Left cardiac atrium (tissue), 4 donors: ENCODE measurements around the gene NRF1. TPM values are rescaled to one million over a fixed set of nuclear protein-coding genes. Genes with fewer than 3 reads are reported as not detected.
"Not testable (repeated sequence)": the region's sequence is repeated elsewhere in the genome, so short reads cannot be mapped to it uniquely, and the experiment has no call there.

Experiments used
- ATAC-seq, 2 donors: fragments of 200-7000 bp; cut with Tn5 transposase; one replicate each; pipeline ENCODE4 v1.9.1; 2020; ENCODE audit warnings: mild to moderate bottlenecking in 2 of 2, moderate library complexity in 2 of 2
- DNase-seq: peaks from one replicate; pipeline ENCODE4 v3.0.0-alpha.2; 2020
- intact Hi-C, 2 donors: fragments of 100-400 bp; cut with DNase I; formaldehyde crosslinking; loops; one replicate each; pipeline versions ENCODE4 v1.14.1 to v1.15.1; 2022 to 2023
- total RNA-seq, 2 donors: library from RNA; stranded (reverse); fragmentation: NEBNext Ultra II Directional; extraction: Animal tissue kit (Norgen Biotek cat#: 25700); gene quantifications; one replicate each; pipeline ENCODE4 v1.2.1, GENCODE V29; 2021
- donor health status: DM: no; HTN: yes; CAD: no.
- donor health status: DM: no; HTN: yes; CAD: no; lungs with severe emphysema.
- donor health status: DM: yes; HTN: yes; CAD: no.
- donor health status: Dilated cardiomyopathy.

Gene NRF1
- total RNA-seq, 2 donors from 2014 or later = 10.0 to 15.4 TPM

DNA sequence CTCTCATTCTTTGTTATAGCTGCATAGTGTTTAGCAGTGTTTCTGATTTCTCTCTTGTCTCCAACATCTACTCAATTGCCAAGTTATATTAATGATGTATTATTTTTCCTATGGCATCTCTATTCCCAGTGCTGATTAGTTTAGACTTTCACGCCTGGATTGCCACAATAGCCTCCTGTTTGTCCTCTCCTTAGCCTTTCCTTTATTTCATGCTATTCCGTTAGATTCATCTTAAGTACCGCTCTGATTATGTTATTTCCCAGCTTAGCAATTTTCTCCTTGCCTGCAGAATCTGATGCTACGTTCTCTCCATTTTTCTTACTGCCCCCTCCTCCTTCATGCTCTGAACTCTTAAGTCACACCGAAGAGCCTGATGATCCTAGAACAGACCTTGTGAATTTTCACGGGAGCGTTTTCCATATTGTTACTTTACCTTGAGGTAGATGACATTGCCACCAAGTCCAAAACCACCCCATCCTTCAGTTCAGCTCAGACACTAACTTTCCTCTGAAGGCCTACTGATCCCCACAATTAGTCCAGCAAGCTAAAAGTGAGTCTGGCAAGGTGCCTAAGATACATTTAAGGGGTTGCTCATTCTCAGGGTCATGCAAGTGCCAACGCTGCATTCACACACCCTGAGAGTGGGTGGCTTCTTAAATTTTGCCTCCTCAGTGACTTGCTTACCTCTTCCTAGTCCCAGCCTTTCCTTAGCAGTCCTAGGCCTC, 6.6 kb upstream of the NRF1 start:
- intact Hi-C loops = no loop called here
- ATAC-seq = no peak
- DNase-seq = no peak

DNA sequence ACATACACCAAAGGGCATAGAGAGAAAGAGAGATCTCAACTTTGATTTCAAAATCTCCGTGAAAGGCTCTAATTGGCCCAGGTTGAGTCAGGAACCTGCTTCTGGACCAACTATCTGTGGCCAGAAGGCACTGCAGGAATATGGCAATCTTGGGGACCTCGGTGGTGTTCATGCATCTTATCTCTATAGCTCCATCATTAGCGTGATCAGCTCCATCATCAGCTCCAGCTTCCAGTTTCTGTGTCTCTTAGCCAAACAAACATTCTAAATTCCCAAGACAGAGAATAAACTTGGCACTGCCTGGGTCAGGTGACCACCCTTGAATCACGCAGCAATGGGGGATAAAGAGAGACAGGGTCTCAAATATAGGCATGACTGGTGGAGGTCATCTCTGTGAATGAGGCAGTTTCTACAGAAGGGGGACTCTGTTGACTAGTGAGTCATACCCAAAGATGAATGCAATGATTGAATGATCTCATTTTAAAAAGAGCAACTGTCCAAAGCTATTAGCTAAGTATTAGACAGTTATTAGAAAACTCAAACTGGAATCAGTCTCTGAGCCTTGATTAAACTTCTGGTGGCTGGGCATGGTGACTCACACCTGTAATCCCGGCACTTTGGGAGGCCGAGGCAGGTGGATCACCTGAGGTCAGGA, 5.4 kb upstream of the NRF1 start:
- no peak for DNase-seq
- intact Hi-C loops = no loop called here
- no peak for ATAC-seq

DNA sequence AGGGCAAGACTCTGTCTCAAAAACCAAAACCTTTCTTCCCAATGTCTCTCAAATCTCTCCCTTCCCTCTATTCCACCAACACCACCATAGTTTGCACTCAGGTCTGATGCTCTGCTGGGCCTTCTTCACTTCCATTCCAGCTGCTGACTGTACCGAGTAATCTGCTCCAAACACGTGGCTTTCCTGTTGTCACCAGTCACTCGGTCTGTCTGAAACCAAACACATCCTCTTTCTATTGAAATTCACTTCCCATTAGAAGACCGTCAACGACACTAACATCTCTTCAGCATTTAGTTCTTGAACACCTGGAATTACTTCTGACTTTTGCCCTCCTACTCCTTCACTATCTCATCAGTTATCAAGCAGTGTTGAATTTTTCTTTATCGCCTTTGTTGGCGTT, 4.7 kb upstream of the NRF1 start:
- DNase-seq (no peak), ATAC-seq (no peak)
- intact Hi-C loops = no loop called here

DNA sequence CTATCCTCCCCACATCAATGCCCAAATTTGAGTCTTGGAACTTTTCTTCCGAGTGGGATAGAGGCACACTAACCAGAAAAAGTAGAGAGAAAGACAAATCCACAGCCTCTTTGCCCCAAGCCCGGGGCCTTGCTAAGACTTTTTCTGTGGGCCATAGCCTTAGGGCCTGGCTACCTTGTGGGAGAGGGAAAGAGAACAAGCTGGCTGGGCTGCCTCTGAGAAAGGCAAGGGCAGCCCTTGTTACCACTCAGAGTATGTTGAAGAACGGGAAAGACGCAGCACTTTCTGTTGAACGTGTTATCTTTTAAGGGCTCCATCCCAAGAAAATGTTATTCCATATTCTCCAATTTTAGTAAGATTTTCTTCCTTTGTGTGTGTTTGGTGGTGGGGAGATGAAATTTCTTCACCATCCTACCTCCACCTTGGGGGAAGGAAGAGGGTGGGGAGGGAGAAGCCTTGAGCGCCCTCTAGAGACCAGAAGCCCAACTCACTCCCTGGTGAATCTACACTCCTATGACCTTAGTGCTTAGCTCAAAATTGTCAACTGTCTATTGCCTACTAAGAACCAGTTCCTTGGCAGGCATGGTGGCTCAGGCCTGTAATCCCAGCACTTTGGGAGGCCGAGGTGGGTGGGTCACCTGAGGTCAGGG, 3.9 kb upstream of the NRF1 start:
- intact Hi-C loops = no loop called here
- DNase-seq (no peak), ATAC-seq (no peak)

DNA sequence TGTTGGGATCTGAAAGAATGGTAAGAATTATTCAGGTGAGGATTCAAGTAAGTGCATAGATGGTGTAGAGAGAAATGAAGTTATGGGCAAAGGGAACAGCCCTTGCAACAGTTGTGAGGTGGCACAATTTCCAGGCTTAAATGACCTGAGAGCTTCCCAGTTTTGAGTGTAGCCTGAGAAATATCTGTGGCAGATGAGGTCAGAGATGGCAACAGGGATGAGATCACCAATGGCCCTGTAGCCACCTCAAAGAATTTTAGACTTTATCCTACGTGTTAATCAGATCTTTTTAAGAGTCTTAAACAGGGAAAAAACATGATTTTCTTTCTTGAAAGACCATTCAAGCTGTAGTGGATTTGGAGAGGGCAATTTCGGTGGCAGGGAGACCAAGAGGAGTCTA, 1.9 kb upstream of the NRF1 start:
- ATAC-seq (no peak), DNase-seq (no peak)
- intact Hi-C loops = loop anchor here in 1 of 2 donors (10.0 kb wide), 1 partner anchor 105 kb away; the partner anchor contains the start of gene SMKR1

DNA sequence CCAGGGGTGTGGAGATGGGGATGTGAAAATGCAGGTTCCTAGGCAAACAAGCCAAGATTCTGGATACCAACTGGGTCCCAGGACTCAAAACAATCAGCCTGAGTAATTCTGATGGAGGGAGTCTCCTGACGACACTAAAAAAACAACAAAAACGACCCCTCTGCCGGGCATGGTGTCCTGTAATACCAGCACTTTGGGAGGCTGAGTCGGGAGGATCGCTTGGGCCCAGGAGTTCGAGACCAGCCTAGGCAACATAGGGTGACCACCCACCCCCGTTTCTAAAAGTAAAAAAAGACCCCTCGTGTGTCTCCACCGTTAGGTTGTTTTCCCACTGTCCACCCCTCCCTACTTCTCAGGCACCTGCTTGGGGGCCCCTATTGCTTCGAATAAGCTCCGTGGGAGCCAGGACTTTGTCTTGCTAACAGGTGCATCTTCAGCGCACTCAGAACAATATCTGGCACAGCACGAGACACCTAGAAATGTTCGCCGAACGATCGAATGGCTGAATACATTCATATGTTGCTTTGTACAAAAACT, 743 bp upstream of the NRF1 start:
- DNase-seq = no peak
- no peak for ATAC-seq
- intact Hi-C loops = loop anchor here in 1 of 2 donors (10.0 kb wide), 1 partner anchor 106 kb away; the partner anchor contains the start of gene SMKR1

DNA sequence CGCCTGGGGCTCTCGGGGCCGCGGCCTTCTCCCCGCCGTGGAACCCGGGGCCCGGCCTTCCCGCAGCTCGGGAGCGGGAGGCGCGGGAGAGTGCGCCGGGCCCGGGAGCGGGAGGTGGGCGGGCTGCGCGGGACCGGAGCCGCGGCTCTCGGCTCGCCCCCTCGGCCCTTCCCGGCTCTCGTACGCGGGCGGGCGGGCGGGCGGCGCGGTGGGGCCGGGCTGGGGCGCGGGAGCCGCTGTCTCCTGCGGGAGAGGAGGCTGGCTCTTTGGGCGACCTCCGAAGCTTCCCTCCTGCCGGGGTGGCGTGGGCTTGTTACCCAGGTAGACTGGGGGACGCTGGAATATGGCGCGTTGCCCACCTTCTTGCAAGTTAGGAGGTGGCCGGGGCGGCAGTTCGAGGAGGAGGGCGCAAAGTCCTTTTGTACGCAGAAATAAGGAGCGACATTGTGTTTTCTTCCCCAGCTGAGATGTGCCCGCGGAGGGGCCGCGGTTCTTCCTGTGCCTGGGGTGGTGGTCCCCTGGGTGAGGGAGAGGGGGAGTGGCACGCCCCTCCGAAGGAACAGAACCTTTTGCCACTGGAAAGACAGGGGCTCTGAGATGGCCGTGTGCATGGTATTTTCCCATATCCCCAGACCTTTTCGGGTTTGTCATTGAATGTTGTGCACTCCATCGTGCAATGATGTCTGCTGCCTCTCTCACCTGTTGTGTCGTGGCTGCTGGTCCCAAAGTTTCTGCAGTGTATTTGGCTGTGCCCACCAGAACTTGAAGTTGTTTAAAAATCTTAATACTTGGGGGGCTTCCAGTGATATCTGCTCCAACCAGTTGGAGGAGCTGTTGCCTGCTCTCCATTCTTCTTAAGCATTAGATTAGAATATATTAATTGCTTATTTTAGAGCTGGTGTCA, 844 bp downstream of the NRF1 start:
- intact Hi-C loops = loop anchor here in 1 of 2 donors (10.0 kb wide), 1 partner anchor 108 kb away; the partner anchor contains the start of gene SMKR1
- ATAC-seq (peak; percentile 16 to 39), DNase-seq (peak; percentile 65)

DNA sequence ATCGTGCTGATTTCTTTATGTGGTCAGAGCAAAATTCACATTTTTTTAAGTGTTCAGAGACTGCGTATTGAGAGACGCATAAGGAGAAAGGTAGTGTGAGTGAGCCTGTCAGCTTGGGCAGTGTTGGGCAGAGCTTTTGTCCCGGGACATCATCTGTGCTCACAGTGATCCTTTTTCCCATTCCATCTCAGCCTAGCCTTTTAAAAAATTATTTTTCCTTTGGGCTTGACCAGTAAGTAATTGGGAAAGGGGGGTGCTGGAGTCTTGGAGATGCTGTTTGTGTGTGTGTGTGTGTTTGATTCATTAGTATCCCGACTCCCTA, 1.5 kb downstream of the NRF1 start:
- ATAC-seq = no peak
- DNase-seq = no peak
- intact Hi-C loops = loop anchor here in 1 of 2 donors (10.0 kb wide), 1 partner anchor 108 kb away; the partner anchor contains the start of gene SMKR1

DNA sequence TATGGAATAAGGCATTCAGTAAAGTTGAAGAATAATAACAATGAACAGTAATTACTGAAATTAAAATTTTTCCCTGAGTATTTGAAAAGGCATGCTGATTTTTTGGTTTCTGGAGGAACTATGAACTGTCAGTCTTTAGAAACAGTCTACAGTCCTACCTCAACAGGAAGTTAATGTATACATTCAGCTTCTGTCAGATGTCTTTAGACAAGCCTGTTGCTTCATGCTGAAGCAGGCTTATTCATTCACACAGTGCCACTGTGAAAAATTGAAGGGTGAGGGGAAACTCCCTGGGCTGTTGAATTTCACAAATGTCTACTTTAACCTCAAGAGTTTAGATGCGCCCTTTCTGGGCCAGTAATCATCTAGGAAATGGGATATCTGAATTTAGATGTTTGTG, 3.5 kb downstream of the NRF1 start:
- ATAC-seq (no peak), DNase-seq (no peak)
- intact Hi-C loops = loop anchor here in 1 of 2 donors (10.0 kb wide), 1 partner anchor 110 kb away; the partner anchor contains the start of gene SMKR1

DNA sequence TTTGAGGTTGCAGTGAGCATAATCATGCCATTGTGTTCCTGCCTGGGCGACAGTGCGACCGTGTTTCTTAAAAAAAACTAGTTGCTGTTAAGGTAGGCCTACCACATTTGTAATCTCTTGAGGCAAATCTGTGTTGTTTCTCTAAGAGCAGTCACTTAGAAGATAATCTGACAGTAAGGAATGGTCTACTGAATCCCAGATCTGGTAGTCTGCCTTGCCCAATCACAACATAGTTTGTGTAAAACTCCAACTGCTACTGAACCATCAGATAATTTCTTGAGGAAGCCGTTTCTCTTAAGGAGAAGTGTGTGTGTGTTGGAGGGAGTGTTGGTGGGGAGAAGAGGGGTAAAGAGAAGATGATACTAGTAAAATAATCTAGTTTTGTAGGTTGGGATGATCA, 5.0 kb downstream of the NRF1 start:
- no peak for ATAC-seq
- intact Hi-C loops = loop anchor here in 1 of 2 donors (10.0 kb wide), 1 partner anchor 112 kb away; the partner anchor contains the start of gene SMKR1
- DNase-seq = no peak

DNA sequence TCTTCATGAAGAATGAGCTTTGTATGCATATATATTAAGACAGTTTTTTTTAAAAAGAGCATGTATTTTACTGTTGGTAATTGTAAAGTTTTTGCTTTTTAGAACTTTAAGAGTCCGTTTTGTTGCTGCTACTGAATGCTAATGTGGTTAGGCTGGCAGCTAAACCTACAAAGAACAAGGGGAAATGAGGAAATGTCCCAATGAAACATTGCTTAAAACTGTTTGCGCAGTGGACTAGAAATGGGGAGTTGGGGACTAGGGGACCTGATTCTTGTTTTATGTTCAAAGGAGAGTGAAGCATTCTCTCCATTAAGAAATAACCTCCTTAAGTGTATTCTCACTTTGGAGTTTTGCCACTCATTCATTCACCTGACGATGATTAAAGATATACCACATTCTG, 5.7 kb downstream of the NRF1 start:
- ATAC-seq (no peak), DNase-seq (no peak)
- intact Hi-C loops = loop anchor here in 1 of 2 donors (10.0 kb wide), 1 partner anchor 112 kb away; the partner anchor contains the start of gene SMKR1

DNA sequence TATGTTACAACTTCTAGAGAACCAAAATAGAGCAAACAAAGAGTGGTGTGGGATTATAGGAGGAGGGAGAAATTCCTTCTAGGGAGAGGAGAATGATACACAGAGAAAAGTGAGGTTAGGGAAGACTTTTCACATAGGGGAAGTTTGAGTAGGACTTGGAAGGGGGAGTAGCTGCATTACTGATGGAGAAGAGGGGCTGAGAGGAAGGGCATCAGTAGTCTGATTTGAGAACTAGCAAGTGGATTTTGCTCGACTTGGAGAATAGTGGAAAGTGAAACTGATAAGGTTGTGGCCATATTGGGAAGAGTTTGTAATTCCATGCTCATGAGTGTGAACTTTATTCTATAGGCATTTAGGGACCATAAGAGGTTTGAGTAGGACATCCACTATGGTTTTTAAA, 6.1 kb downstream of the NRF1 start:
- ATAC-seq = no peak
- intact Hi-C loops = loop anchor here in 1 of 2 donors (10.0 kb wide), 1 partner anchor 113 kb away; the partner anchor contains the start of gene SMKR1
- DNase-seq = no peak

DNA sequence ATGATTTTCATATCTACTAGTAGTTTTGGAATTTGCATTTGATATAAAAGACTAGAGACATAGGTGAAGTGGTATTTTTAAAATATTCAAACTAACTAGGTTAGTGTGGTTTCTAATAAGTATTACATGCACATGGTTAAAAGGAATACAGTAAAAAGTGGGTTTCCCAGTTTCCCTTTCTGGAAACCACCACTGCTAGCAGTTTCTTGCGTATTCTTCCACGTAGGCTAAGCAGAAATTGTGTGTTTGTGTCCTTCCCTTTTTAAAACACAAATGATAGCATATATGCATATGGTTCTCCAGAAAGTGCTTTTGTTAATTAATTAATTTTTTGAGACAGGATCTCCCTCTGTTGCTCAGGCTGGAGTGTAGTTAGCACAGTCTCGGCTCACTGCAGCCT, 15.4 kb downstream of the NRF1 start:
- ATAC-seq (no peak), DNase-seq (no peak)
- intact Hi-C loops = no loop called here

DNA sequence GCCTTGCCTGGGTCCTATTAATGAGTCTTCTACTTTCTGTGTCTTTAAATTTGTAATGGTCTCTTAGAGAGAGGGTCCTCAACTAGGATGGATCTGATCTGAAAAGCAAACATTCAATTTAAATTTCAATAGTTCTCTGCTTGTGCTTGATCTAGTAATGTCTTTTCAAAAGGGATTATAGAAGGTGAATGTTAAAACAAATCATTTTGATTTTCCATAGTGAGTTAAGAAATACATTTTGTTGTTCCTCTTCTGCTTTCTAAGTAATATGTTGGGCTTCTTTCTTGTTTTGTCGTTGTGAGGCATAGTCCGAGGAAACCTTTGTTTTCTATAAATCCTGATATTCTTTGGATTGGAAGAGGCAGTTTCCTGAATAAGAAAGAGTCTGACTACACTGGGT, 18.8 kb downstream of the NRF1 start:
- ATAC-seq (no peak), DNase-seq (no peak)
- intact Hi-C loops = no loop called here

DNA sequence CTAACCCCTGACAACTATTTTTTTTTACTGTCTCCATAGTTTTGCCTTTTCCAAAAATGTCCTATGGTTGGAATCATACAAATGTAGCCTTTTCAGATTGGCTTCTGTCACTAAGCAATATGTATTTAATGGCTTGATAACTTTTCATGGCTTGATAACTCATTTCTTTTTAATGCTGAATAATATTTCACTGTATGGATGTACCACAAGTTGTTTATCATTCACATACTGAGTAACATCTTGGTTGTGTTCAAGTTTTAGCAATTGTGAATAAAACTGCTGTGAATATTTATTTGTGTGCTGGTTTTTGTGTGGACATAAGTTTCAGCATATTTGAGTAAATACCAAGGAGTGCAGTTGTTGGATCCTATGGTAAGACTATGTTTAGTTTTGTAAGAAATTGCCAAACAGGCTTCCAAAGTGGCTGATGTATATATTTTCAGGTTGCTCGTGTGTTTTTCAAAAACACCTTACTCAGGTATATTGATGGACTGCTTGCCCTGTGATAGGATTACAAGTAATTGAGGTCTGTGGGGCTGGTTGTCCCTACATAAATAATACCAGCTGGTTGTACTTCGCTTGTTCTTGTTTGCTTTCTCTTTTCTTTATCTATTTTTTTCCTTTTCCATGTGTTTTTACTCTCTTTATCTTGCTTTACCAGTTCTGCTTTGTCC, 23.0 kb downstream of the NRF1 start:
- no peak for ATAC-seq
- intact Hi-C loops = loop anchor here in 1 of 2 donors (5.0 kb wide), 1 partner anchor 292 kb away; no protein-coding TSS in a partner anchor
- DNase-seq = no peak

DNA sequence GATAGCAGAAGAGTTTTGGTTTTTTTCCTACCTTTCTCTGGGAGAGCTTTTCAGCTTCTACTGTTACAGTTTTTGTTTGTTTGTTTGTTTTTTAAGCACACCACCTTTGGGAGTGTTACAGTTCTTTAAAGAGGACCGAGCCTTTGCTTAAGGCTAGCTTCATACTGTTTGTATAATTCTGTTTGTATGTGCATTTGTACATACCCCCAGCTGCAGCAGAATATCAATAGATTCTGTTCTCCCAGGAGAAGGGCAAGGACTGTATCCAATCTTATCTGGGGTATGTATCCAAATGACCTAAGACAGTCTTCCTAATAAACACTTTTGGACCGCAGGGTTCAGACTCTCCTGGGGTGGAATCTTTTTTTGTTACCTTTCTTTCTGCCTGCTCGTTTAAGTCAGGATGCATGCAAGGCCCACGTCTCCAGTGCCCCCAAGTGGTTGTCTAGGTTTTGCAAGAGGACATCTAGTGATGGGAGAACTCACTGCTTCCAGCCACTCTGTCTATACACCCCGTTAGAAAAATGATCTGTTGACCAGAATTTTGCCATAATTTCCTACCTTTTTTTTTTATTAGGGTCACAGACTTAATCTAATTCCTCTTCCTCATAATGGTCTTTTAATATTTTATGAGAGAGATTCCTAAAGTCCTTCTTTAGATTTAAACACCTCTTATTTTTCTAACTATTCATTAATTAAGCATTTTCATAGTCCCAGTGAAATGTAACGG, 23.9 kb downstream of the NRF1 start:
- ATAC-seq (peak; percentile 73 to 87), DNase-seq (peak; percentile 52)
- intact Hi-C loops = loop anchor here in 1 of 2 donors (5.0 kb wide), 1 partner anchor 293 kb away; no protein-coding TSS in a partner anchor

DNA sequence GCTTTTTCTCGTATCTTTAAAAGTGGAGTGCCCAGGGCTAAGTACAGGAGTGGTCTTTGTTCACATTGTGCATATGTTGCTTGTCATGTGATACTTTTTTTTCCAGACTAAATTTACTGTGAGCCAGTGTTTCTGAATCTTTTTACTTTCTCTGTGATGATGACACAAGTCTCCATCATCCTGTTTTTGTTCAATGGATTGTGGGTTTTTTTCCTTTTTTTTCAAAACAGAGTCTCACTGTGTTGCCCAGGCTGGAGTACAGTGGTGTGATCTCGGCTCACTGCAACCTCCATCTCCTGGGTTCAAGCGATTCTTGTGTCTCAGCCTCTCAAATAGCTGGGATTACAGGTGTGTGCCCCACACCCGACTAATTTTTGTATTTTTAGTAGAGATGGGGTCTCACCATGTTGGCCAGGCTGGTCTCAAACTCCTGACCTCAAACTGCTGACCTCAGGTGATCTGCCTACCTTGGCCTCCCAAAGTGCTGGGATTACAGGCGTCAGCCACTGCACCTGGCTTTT, 24.6 kb downstream of the NRF1 start:
- ATAC-seq, DNase-seq: not testable (repeated sequence)
- intact Hi-C loops = loop anchor here in 1 of 2 donors (5.0 kb wide), 1 partner anchor 294 kb away; no protein-coding TSS in a partner anchor
